ENCODE measurements around the gene SLC19A1.

DNA sequence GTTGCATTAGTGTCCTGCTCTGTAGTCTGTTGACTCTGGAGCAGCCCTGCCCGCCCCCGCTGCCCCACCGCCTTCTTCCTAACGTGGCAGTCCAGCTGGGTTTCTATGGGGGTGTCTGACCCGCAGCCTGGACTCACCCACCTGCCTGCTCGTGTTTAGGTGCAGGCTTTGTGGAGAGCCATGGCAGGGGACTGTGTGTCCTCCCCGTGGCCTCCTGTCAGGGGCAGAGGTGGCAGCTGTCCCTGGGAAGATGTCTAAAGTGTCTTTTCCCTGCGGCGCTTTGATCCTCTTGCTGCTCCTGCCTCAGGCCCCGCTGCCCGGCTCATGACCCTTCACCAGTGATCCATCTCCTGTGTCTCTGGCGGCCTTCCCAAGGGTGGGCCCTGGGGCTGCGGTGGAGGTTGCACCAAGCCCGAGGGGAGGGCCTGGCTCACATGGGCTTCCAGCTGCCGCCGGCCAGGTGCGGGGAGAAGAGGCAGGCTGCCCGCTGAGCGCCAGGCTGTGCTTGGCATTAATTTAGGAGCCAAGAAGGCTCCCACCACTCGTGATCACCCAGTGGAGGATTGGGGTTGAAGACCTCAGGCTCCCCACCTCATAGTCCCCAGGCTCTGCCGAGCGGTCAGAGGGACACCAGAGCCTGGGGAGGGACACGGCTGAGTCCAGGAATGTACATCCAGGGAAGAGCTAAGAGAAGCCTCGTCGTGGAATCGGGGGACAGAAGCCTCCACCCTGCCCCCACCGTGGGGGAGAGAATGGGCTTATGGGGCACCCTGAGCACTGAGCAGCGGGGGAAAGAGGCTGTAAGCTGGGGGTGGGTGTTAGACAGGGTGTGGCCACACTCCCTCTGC is 93.2 kb downstream of the SLC19A1 start:
- TF ChIP-seq EZH2 (IDR thresholded peaks at IDR 0.05; ENCODE audit: low read depth), result no peak
- TF ChIP-seq, protein P1, sequence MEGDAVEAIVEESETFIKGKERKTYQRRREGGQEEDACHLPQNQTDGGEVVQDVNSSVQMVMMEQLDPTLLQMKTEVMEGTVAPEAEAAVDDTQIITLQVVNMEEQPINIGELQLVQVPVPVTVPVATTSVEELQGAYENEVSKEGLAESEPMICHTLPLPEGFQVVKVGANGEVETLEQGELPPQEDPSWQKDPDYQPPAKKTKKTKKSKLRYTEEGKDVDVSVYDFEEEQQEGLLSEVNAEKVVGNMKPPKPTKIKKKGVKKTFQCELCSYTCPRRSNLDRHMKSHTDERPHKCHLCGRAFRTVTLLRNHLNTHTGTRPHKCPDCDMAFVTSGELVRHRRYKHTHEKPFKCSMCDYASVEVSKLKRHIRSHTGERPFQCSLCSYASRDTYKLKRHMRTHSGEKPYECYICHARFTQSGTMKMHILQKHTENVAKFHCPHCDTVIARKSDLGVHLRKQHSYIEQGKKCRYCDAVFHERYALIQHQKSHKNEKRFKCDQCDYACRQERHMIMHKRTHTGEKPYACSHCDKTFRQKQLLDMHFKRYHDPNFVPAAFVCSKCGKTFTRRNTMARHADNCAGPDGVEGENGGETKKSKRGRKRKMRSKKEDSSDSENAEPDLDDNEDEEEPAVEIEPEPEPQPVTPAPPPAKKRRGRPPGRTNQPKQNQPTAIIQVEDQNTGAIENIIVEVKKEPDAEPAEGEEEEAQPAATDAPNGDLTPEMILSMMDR (conservative IDR thresholded peaks at IDR 0.05), result no peak

Measured in PC-9 (cell line).